Putamen (tissue), 1 donor: ENCODE measurements around the gene ITGB7.

Source experiments
- DNase-seq: peaks from one replicate; pipeline ENCODE4 v3.0.0-alpha.2; 2016; ENCODE audit warnings: low spot score

Gene ITGB7

GRCh38 chr12:53230108-53230845 lies 23.2 kb upstream of the ITGB7 start:
- no peak for DNase-seq

- DNase-seq: no peak
These were observed 22.4 kb upstream of the ITGB7 start for GRCh38 chr12:53229454-53229853.

GRCh38 chr12:53227836-53228235 lies 20.8 kb upstream of the ITGB7 start:
- no peak for DNase-seq

- no peak for DNase-seq
These were observed 20.3 kb upstream of the ITGB7 start for GRCh38 chr12:53227341-53227740.

GRCh38 chr12:53226815-53227214 lies 19.8 kb upstream of the ITGB7 start:
- no peak for DNase-seq

GRCh38 chr12:53225635-53226424 lies 18.8 kb upstream of the ITGB7 start:
- peak; percentile 55 for DNase-seq

- DNase-seq: no peak
These were observed 18.0 kb upstream of the ITGB7 start for GRCh38 chr12:53224897-53225634.

- no peak for DNase-seq
These were observed 17.2 kb upstream of the ITGB7 start for GRCh38 chr12:53224061-53224896.

GRCh38 chr12:53223389-53224060 lies 16.5 kb upstream of the ITGB7 start:
- DNase-seq: peak; percentile 75

- no peak for DNase-seq
These were observed 15.8 kb upstream of the ITGB7 start for GRCh38 chr12:53222806-53223261.

- no peak for DNase-seq
These were observed 15.2 kb upstream of the ITGB7 start for GRCh38 chr12:53222170-53222721.

GRCh38 chr12:53221203-53222080 lies 14.4 kb upstream of the ITGB7 start:
- peak; percentile 64 for DNase-seq

GRCh38 chr12:53220694-53221202 lies 13.7 kb upstream of the ITGB7 start:
- DNase-seq: peak; percentile 83

- DNase-seq: peak; percentile 79
These were observed 13.1 kb upstream of the ITGB7 start for GRCh38 chr12:53219956-53220693.

- no peak for DNase-seq
These were observed 12.4 kb upstream of the ITGB7 start for GRCh38 chr12:53219292-53219955.

- no peak for DNase-seq
These were observed 11.7 kb upstream of the ITGB7 start for GRCh38 chr12:53218551-53219291.

GRCh38 chr12:53217931-53218307 lies 10.9 kb upstream of the ITGB7 start:
- DNase-seq: no peak
